ENCODE measurements around the gene FHOD3. TPM values are rescaled to one million over a fixed set of nuclear protein-coding genes. Genes with fewer than 3 reads are reported as not detected.

FHOD3 gene
- total and polyA plus RNA-seq, 2 donors (not counting 1 experiment from before 2014, with no cell fraction given) = not detected

DNA sequence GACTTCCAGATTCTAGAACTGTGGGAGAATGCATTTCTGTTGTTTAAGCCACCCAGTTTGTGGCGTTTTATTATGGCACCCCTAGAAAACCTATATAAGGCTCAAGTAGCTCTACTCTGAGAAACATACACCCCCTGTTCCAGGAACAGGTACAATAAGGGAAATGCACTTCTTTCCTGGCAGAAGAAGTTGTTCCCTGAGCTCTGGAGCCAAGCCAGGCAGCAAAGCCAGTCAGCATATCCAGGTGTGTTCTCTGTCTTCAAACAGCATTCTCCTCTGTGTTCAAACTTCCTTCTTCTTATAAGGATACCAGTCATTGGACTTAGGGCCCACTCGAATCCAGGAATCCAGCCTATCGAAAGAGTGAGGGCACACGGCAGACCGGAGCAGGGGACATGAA is 434.8 kb downstream of the FHOD3 start:
- Mint-ChIP-seq H3K4me1 (peaks cover 12% of the 10 kb centered on the region), H3K4me3 (no peak overlapping the region), H3K9me3 (ENCODE audit: insufficient read depth) (peaks cover 6% of the 10 kb centered on the region), H3K27ac (no peak overlapping the region), H3K27me3 (no peaks in the 10 kb centered on the region)
- Histone ChIP-seq H2AFZ (ENCODE audit: insufficient read depth, low read depth, low read length, poor library complexity, severe bottlenecking) (no peak overlapping the region), H3K4me1 (ENCODE audit: control insufficient read depth in 2 of 2, insufficient read depth in 2 of 2, low read length in 2 of 2) (peaks cover 4 to 8% of the 10 kb centered on the region in 2 donors), H3K9me3 (ENCODE audit: control extremely low read depth in 1 of 3, control insufficient read depth in 2 of 3, insufficient read depth in 1 of 3, low read length in 2 of 3) (peaks cover 0 to 15% (median 0%) of the 10 kb centered on the region in 3 donors), H3K4me3 (ENCODE audit: control extremely low read depth in 1 of 5, extremely low read depth in 1 of 5, insufficient read depth in 1 of 5, low read depth in 2 of 5, low read length in 4 of 5) (no peak overlapping the region), H4K20me1 (ENCODE audit: control insufficient read depth, insufficient read depth, low read length, poor library complexity, severe bottlenecking) (no peaks in the 10 kb centered on the region), H3K79me2 (ENCODE audit: control insufficient read depth, insufficient read depth, low read length) (no peaks in the 10 kb centered on the region), H3K9ac (ENCODE audit: low read length) (no peak overlapping the region), H3K36me3 (replicated peaks in 1 of 2; ENCODE audit: control extremely low read depth in 1 of 2, control insufficient read depth in 1 of 2, extremely low read depth in 1 of 2, insufficient read depth in 2 of 2, low read length in 1 of 2) (no peaks in the 10 kb centered on the region), H3K27ac (ENCODE audit: low read length in 2 of 2) (no peak overlapping the region), H3K27me3 (replicated peaks in 1 of 4; ENCODE audit: control extremely low read depth in 1 of 4, control insufficient read depth in 3 of 4, insufficient read depth in 4 of 4, low read length in 3 of 4) (no peaks in the 10 kb centered on the region), H3K4me2 (replicated peaks; ENCODE audit: low read depth, low read length, poor library complexity, severe bottlenecking) (no peak overlapping the region)
- 100% methylated on average over 3 of the region's 5 CpGs for WGBS (ENCODE audit: insufficient coverage)
- TF ChIP-seq, protein P1, sequence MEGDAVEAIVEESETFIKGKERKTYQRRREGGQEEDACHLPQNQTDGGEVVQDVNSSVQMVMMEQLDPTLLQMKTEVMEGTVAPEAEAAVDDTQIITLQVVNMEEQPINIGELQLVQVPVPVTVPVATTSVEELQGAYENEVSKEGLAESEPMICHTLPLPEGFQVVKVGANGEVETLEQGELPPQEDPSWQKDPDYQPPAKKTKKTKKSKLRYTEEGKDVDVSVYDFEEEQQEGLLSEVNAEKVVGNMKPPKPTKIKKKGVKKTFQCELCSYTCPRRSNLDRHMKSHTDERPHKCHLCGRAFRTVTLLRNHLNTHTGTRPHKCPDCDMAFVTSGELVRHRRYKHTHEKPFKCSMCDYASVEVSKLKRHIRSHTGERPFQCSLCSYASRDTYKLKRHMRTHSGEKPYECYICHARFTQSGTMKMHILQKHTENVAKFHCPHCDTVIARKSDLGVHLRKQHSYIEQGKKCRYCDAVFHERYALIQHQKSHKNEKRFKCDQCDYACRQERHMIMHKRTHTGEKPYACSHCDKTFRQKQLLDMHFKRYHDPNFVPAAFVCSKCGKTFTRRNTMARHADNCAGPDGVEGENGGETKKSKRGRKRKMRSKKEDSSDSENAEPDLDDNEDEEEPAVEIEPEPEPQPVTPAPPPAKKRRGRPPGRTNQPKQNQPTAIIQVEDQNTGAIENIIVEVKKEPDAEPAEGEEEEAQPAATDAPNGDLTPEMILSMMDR (IDR thresholded peaks at IDR 0.05) = no peak
- TF ChIP-seq EZH2 (IDR thresholded peaks at IDR 0.05; ENCODE audit: borderline replicate concordance, insufficient read depth, low read depth, low read length, poor library complexity, severe bottlenecking) = no peak
- POLR2A ChIA-PET = no interaction called here
- DNase-seq = no peak
- no peak for ATAC-seq (ENCODE audit: low read depth)
- intact Hi-C loops (cut with micrococcal nuclease) = no loop called here
- CTCF ChIA-PET = no interaction called here

DNA sequence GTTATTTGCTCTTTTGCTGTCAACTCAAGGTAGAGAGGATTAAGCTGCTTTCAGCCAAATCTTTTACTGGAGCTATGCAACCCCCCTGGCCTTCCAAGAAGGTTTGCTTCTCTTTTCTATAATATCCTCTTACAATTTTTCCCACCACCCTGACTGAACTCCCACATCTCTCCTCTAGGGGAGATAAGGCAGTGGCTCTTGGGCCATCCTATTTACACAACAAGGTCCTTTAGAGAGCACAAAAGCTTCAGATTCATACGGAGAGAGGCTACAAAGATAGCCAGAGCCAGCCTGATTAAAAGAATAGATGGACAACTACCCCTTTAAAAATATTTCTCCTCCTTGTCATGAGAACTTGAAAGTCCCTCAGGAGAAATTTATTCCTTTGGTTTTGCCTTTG is 435.6 kb downstream of the FHOD3 start:
- Histone ChIP-seq H4K20me1 (ENCODE audit: control insufficient read depth, insufficient read depth, low read length, poor library complexity, severe bottlenecking) (no peaks in the 10 kb centered on the region), H3K4me1 (ENCODE audit: control insufficient read depth in 2 of 2, insufficient read depth in 2 of 2, low read length in 2 of 2) (peaks cover 4 to 8% of the 10 kb centered on the region in 2 donors), H3K9me3 (ENCODE audit: control extremely low read depth in 1 of 3, control insufficient read depth in 2 of 3, insufficient read depth in 1 of 3, low read length in 2 of 3) (peaks cover 0 to 15% (median 0%) of the 10 kb centered on the region in 3 donors), H3K27me3 (replicated peaks in 1 of 4; ENCODE audit: control extremely low read depth in 1 of 4, control insufficient read depth in 3 of 4, insufficient read depth in 4 of 4, low read length in 3 of 4) (no peaks in the 10 kb centered on the region), H2AFZ (ENCODE audit: insufficient read depth, low read depth, low read length, poor library complexity, severe bottlenecking) (no peak overlapping the region), H3K27ac (ENCODE audit: low read length in 2 of 2) (no peak overlapping the region), H3K9ac (ENCODE audit: low read length) (no peak overlapping the region), H3K79me2 (ENCODE audit: control insufficient read depth, insufficient read depth, low read length) (no peaks in the 10 kb centered on the region), H3K36me3 (replicated peaks in 1 of 2; ENCODE audit: control extremely low read depth in 1 of 2, control insufficient read depth in 1 of 2, extremely low read depth in 1 of 2, insufficient read depth in 2 of 2, low read length in 1 of 2) (no peaks in the 10 kb centered on the region), H3K4me3 (ENCODE audit: control extremely low read depth in 1 of 5, extremely low read depth in 1 of 5, insufficient read depth in 1 of 5, low read depth in 2 of 5, low read length in 4 of 5) (no peak overlapping the region), H3K4me2 (replicated peaks; ENCODE audit: low read depth, low read length, poor library complexity, severe bottlenecking) (no peak overlapping the region)
- DNase-seq (no peak), ATAC-seq (ENCODE audit: low read depth) (no peak)
- peaks cover 12% of the 10 kb centered on the region for H3K4me1 Mint-ChIP-seq
- peaks cover 6% of the 10 kb centered on the region for H3K9me3 Mint-ChIP-seq (ENCODE audit: insufficient read depth)
- WGBS (ENCODE audit: insufficient coverage) = no CpG with 5 or more reads among the region's 1 CpG
- H3K27me3 Mint-ChIP-seq = peaks cover 7% of the 10 kb centered on the region
- H3K27ac Mint-ChIP-seq = no peak overlapping the region
- intact Hi-C loops (cut with micrococcal nuclease) = no loop called here
- TF ChIP-seq EZH2 (IDR thresholded peaks at IDR 0.05; ENCODE audit: borderline replicate concordance, insufficient read depth, low read depth, low read length, poor library complexity, severe bottlenecking) = no peak
- TF ChIP-seq, protein P1 (IDR thresholded peaks at IDR 0.05) = no peak
- H3K4me3 Mint-ChIP-seq = no peak overlapping the region
- CTCF ChIA-PET = no interaction called here
- POLR2A ChIA-PET = no interaction called here

Data from B cell (primary cell).